ENCODE measurements around the gene MATCAP1.

GRCh38 chr16:67229906-67230808, 46.4 kb upstream of the MATCAP1 start:
- TF ChIP-seq EZH2phosphoT487 (IDR thresholded peaks at IDR 0.05; ENCODE audit: insufficient read depth, low read depth): no peak
- no peak for TF ChIP-seq EZH2 (IDR thresholded peaks at IDR 0.05; ENCODE audit: insufficient read depth, poor library complexity, severe bottlenecking)

All from GM23248 (cell line).